ENCODE measurements around the gene MICALL2. TPM values are rescaled to one million over a fixed set of nuclear protein-coding genes. Genes with fewer than 3 reads are reported as not detected.

Gene MICALL2
- total RNA-seq, 4 donors from 2014 or later: 111 to 272 (median 209) TPM

- Histone ChIP-seq H3K27me3 (peaks cover 0 to 23% of the 10 kb centered on the region in 2 donors), H3K36me3 (no peaks in the 10 kb centered on the region), H3K9me3 (peaks cover 0 to 16% (median 4%) of the 10 kb centered on the region in 4 donors), H3K4me3 (no peak overlapping the region), H3K27ac (no peak overlapping the region), H3K4me1 (no peaks in the 10 kb centered on the region)
- TF ChIP-seq POLR2A (IDR thresholded peaks at IDR 0.05): no peak
- no peak for TF ChIP-seq CTCF (IDR thresholded peaks at IDR 0.05)
- DNase-seq: no peak
These were observed 58.3 kb downstream of the MICALL2 start for GRCh38 chr7:1401011-1401410.

- Histone ChIP-seq H3K4me1 (no peaks in the 10 kb centered on the region), H3K27ac (no peak overlapping the region), H3K9me3 (peaks cover 0 to 16% (median 4%) of the 10 kb centered on the region in 4 donors), H3K4me3 (no peak overlapping the region), H3K36me3 (no peaks in the 10 kb centered on the region), H3K27me3 (peaks cover 0 to 21% of the 10 kb centered on the region in 2 donors)
- TF ChIP-seq CTCF (IDR thresholded peaks at IDR 0.05) (no peak), POLR2A (IDR thresholded peaks at IDR 0.05) (no peak)
- no peak for DNase-seq
These were observed 58.9 kb downstream of the MICALL2 start for GRCh38 chr7:1400371-1400770.

DNA sequence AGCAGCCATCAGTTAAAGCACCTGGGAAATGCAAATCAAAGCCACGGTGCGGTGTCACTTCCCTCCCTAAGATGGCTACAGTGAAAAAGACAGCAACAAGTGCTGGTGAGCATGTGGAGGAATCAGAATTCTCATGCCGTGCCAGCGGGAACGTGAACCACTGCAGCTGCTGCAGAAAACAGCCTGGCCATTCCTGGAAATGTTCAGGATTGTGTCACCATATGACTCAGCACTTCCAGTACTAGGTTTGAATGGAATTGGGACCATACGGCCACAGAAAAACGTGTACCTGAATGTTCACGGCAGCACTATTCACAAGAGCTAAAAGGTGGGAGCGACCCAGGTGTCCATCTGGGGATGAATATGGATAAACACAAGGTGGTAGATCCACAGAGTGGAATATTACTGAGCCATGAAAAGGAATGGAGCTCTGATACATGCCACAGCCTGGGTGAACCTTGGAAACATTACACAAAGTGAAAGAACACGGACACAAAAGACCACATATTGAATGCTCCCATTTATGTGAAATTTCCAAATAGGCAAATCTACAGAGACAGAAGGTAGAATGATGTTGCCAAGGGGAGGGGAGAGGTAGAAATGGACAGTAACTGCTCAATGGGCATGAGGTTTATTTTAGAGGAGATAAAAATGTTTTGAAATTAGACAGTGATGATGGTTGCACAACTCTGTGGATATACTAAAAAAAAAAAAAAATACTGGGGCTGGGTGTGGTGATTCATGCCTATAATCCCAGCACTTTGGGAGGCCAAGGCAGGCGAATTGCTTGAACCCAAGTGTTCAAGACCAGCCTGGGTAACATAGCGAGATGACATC is 61.6 kb downstream of the MICALL2 start:
- H3K9me3 ChIP-seq: peaks cover 0 to 27% (median 4%) of the 10 kb centered on the region in 4 donors

DNA sequence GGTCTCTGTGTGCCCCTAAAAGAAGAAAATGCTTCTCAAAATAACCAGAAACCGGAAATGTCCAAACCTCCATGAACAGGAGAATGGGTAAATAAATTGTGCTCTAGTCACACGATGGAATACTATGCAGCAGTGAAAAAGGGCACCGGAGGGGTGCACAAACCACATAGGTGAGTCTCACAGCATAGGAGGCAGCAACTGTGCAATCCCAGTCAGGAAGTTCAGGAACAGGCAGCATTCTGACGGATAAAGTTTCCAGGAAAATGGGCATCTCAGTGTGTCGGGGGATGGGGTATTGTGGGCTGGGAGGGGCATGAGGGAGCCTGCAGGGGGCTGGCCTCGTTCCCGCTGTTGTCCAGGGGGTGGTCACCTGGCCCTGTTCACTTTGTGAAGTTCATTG is 63.1 kb downstream of the MICALL2 start:
- no peak for TF ChIP-seq CTCF (IDR thresholded peaks at IDR 0.05)
- no peak for TF ChIP-seq POLR2A (IDR thresholded peaks at IDR 0.05)
- H3K27me3 ChIP-seq: no peaks in the 10 kb centered on the region

More for the DNA sequence above, 61.6 kb downstream of the MICALL2 start:
- Histone ChIP-seq H3K4me3 (no peak overlapping the region), H3K4me1 (no peaks in the 10 kb centered on the region), H3K27ac (no peak overlapping the region), H3K36me3 (no peaks in the 10 kb centered on the region), H3K27me3 (peaks cover 0 to 2% of the 10 kb centered on the region in 2 donors)
- no peak for DNase-seq
- TF ChIP-seq POLR2A (IDR thresholded peaks at IDR 0.05) (no peak), CTCF (IDR thresholded peaks at IDR 0.05) (no peak)

DNA sequence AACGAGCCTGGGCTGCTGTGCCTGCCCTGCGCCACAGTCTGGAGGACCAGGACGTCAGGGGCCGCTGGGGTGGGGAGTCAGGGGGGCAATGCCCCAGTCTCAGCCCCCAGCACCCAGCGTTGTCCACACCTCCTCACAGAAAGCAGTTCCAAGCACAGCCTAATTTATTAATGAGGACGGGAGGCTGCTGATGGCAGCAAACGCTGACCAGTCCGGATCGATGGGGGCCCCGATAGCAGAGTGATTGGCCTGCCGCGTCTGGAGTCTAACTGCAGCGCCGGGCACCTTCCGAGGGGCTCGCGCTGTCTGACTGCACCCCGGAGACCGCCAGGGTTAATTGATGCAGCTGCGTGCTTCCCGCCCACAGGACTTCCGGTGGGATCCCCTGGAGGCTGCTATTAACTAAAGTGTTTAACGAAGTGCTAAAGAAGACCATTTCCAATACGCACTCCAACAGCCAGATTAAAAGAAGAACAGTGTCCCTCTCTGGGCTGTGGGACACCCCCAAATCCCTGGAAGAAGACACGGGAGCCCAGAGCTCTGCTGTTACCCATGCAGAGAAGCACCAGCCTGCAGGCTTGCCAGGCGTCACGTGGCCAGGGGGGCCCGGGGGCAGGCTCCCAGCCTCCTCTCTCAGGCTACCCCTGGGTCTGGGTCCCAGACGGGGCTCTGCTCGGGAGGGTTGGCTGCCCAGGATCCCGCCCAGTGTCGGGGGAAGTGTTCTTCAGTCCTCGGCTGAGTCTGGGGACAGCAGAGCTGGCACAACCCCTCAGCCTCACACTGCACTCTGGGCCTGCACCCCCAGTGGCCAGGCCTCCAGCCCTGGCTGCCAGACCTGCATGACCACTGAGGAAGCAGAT is 63.8 kb downstream of the MICALL2 start:
- Histone ChIP-seq H3K27me3 (no peaks in the 10 kb centered on the region), H3K4me1 (no peaks in the 10 kb centered on the region), H3K36me3 (no peaks in the 10 kb centered on the region), H3K4me3 (no peak overlapping the region), H3K27ac (no peak overlapping the region), H3K9me3 (peaks cover 0 to 20% (median 0%) of the 10 kb centered on the region in 4 donors)
- no peak for DNase-seq
- TF ChIP-seq CTCF (IDR thresholded peaks at IDR 0.05) (no peak), POLR2A (IDR thresholded peaks at IDR 0.05) (no peak)

More for the DNA sequence above, 63.1 kb downstream of the MICALL2 start:
- no peak for DNase-seq
- Histone ChIP-seq H3K4me1 (no peaks in the 10 kb centered on the region), H3K9me3 (peaks cover 0 to 20% (median 0%) of the 10 kb centered on the region in 4 donors), H3K27ac (no peak overlapping the region), H3K36me3 (no peaks in the 10 kb centered on the region), H3K4me3 (no peak overlapping the region)

Measured in Peyer's patch (tissue), 4 donors.